GM12873 (cell line): ENCODE results near the gene OXNAD1.

Experiments used
- CTCF ChIP-seq: IDR thresholded peaks from 2 replicates; pipeline ENCODE4 v1.5.1; 2012; ENCODE audit warnings: low read depth, mild to moderate bottlenecking, moderate library complexity, low read length, control low read depth; ENCODE audit not compliant: insufficient read depth; ENCODE audit errors: missing control alignments

Gene OXNAD1

GRCh38 chr3:16319723-16320122 is 54.7 kb downstream of the OXNAD1 start:
- no peak for TF ChIP-seq CTCF

- TF ChIP-seq CTCF = no peak
These were observed 55.7 kb downstream of the OXNAD1 start for GRCh38 chr3:16320711-16321110.

- no peak for TF ChIP-seq CTCF
These were observed 57.2 kb downstream of the OXNAD1 start for GRCh38 chr3:16322189-16322588.

GRCh38 chr3:16323737-16324136 is 58.7 kb downstream of the OXNAD1 start:
- no peak for TF ChIP-seq CTCF

GRCh38 chr3:16325850-16326249 is 60.8 kb downstream of the OXNAD1 start:
- TF ChIP-seq CTCF = no peak

- TF ChIP-seq CTCF = no peak
These were observed 61.8 kb downstream of the OXNAD1 start for GRCh38 chr3:16326724-16327349.

GRCh38 chr3:16328124-16328523 is 63.1 kb downstream of the OXNAD1 start:
- TF ChIP-seq CTCF = no peak
